NB4 (cell line): ENCODE results near the gene ADPGK.

Experiments
- DNase-seq: peaks from one replicate; pipeline ENCODE4 v3.0.0; 2010; ENCODE audit warnings: low read depth
- H3K4me3 ChIP-seq: one replicate; pipeline ENCODE4 v1.5.1; 2011; ENCODE audit warnings: mild to moderate bottlenecking, low read depth, low read length, moderate library complexity
- MYC ChIP-seq: IDR thresholded peaks from 2 replicates; pipeline ENCODE4 v1.6.1; 2011; ENCODE audit warnings: low read depth, low read length
- POLR2A ChIP-seq: IDR thresholded peaks from 2 replicates; pipeline ENCODE4 v1.6.1; 2011; ENCODE audit warnings: mild to moderate bottlenecking; ENCODE audit not compliant: insufficient read length; ENCODE audit errors: extremely low read depth
- TF ChIP-seq, protein P1 (sequence below): IDR thresholded peaks from one replicate; pipeline ENCODE4 v1.5.1; 2012; ENCODE audit warnings: low read depth, low read length
- TF ChIP-seq, protein P2 (sequence below): IDR thresholded peaks from 2 replicates; pipeline ENCODE4 v1.6.1; 2011; ENCODE audit warnings: low read depth, low read length

ADPGK gene

DNA sequence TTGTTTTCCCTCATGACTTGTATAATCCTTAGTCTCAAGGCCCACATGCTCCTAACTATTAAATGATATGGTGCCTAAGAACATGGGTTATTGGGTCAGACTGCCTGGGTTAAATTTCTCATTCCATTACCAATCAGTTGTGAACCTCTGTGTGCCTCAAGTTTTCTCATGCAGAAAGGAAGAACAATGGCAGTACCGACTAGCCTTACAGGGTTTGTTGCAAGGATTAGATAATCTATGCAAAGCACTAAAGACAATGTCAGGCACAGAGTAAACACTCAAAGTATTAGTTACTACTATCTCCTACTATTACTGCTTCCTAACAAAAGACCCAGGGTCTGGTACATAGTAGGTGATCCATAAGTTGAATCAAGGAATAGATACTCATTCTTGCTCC, 12.2 kb downstream of the ADPGK start:
- TF ChIP-seq, protein P1, sequence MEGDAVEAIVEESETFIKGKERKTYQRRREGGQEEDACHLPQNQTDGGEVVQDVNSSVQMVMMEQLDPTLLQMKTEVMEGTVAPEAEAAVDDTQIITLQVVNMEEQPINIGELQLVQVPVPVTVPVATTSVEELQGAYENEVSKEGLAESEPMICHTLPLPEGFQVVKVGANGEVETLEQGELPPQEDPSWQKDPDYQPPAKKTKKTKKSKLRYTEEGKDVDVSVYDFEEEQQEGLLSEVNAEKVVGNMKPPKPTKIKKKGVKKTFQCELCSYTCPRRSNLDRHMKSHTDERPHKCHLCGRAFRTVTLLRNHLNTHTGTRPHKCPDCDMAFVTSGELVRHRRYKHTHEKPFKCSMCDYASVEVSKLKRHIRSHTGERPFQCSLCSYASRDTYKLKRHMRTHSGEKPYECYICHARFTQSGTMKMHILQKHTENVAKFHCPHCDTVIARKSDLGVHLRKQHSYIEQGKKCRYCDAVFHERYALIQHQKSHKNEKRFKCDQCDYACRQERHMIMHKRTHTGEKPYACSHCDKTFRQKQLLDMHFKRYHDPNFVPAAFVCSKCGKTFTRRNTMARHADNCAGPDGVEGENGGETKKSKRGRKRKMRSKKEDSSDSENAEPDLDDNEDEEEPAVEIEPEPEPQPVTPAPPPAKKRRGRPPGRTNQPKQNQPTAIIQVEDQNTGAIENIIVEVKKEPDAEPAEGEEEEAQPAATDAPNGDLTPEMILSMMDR: no peak
- TF ChIP-seq, protein P2, sequence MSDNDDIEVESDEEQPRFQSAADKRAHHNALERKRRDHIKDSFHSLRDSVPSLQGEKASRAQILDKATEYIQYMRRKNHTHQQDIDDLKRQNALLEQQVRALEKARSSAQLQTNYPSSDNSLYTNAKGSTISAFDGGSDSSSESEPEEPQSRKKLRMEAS: no peak
- TF ChIP-seq POLR2A: no peak
- TF ChIP-seq MYC: no peak
- DNase-seq: no peak
- H3K4me3 ChIP-seq: no peak overlapping the region

DNA sequence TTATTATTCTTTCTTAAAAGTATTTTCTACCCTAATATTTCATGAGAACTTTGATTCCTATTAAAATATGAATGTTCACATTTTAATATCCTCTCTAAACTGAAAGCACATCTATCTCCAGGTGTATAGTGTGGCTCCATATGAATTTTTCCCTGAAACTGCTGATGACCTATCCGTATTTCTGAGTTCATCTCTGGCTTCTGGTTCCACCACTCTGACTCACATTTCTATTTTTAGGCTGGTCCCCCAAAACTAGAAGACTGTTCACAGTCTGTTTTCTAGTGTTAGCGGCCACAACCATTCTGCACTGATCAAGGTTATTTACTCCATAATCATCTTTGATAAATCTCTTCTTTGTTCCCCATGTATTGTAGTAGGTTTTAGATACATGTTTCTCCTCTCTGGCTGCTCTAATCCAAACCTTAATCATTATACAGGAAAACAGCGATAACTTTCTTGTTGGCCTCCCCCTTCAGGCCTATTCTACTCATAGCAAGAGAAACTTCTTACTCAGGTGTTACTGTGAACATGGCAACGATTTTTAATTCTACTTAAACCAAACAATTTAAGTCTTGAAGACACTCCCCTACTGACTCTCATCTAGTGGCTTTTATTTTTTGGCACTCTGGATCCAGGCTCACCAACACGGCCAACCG, 12.8 kb downstream of the ADPGK start:
- no peak overlapping the region for H3K4me3 ChIP-seq
- DNase-seq: no peak
- TF ChIP-seq MYC: no peak
- TF ChIP-seq, protein P1: no peak
- TF ChIP-seq POLR2A: no peak
- TF ChIP-seq, protein P2: no peak

DNA sequence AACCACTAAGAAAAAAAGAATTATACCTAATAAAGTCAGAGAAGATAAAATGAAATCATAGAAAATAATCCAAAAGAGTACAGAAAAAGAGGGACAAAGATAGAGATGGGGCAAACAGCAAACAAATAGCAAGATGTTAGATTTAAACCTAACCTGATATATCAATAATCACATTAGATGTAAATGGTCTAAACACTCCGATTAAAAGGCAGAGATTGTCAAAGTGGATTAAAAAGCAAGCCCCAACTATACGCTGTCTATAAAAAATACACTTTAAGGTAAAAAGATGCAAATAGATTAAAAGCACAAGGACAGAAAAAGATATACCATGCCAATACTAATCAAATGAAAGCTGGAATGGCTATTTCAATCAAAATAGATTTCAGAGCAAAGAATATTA, 16.8 kb downstream of the ADPGK start:
- H3K4me3 ChIP-seq: no peak overlapping the region
- TF ChIP-seq POLR2A: no peak
- TF ChIP-seq MYC: no peak
- TF ChIP-seq, protein P1: no peak
- TF ChIP-seq, protein P2: no peak
- DNase-seq: no peak

DNA sequence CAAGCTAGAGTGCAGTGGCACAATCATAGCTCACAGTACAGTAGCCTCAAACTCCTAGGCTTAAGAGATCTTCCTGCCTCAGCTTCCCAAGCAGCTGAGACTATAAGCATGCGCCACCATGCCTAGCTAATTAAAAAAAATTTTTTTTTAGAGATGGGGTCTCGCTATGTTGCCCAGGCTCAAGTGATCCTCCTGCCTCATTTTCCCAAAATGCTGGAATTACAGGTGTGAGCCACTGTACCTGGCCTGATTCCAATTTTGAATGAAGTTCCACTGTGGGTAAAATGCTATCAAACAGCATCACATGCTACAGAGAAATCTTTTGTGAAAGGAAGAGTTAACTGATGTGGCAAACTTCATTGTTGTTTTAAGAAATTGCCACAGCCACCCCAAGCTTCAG, 17.5 kb downstream of the ADPGK start:
- no peak overlapping the region for H3K4me3 ChIP-seq
- DNase-seq: no peak
- TF ChIP-seq, protein P1: no peak

DNA sequence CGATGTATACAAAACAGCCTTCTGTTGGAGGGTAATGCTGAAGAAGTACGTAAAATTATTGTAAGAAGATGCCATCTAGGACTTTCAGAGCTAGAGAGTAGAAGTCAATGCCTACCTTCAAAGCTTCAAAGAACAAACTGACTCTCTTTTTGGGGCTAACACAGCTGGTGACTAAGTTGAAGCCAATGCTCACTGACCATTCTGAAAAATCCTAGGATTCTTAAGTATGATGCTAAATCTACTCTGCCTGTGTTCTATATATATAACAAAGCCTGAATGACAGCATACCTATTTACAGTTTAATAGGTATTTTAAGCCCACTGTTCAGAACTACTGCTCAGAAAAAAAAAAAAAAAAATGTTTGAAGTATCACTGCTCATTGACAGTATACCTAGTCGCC, 18.9 kb downstream of the ADPGK start:
- no peak overlapping the region for H3K4me3 ChIP-seq
- TF ChIP-seq, protein P2: no peak
- no peak for TF ChIP-seq POLR2A
- TF ChIP-seq MYC: no peak
- TF ChIP-seq, protein P1: no peak
- DNase-seq: no peak

DNA sequence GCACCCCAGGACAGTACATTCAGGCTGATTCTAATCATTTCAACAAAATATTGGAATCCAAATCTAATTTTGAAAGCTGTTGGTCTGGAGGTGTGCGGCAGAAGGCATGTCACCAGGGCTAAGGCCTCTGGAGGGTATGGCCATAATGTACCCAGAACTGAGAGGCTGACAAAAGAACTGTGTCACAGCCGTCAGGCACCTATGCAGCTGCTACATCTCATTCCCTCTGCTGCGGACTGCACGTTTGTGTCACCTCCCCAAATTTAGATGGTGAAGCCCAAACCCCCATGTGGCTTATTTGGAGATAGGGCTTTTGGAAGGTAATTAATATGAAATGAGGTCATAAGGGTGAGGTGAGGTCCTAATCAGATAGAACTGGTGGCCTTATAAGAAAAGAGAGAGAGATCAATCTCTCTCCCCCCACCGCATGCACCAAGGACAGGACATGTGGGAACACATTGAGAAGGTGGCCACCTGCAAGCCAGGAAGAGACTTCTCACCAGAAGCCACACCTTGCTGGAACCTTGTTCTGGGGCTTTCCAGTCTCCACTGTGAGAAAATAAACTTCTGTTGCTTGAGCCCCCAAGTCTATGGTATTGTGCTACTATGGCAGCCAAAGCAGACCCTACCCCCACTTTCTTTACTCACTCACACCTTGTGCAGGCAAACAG, 22.8 kb downstream of the ADPGK start:
- TF ChIP-seq, protein P2: no peak
- TF ChIP-seq, protein P1: no peak
- TF ChIP-seq POLR2A (no peak), MYC (no peak)
- no peak overlapping the region for H3K4me3 ChIP-seq
- no peak for DNase-seq
